ENCODE data around the gene TIAL1.
"Not testable (repeated sequence)": the region's sequence is repeated elsewhere in the genome, so short reads cannot be mapped to it uniquely, and the experiment has no call there.

TIAL1 gene

DNA sequence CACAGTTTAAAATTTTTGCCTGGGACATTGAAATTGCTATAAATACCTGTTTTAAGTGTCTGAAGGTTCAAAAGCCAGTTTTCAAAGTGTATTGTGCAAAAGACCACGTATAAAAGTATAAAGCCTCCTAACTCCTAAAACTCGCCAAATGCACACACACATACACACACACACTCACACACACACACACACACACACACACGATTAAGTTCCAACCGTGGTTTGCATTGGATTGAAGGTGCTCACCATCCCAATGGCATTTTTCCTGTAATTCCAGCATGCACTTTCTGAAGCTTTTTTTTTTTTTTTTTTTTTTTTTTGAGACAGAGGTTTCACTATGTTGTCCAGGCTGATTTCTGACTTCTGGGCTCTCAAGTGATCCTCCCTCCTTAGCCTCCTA is 51.5 kb downstream of the TIAL1 start:
- DNase-seq, result no peak

DNA sequence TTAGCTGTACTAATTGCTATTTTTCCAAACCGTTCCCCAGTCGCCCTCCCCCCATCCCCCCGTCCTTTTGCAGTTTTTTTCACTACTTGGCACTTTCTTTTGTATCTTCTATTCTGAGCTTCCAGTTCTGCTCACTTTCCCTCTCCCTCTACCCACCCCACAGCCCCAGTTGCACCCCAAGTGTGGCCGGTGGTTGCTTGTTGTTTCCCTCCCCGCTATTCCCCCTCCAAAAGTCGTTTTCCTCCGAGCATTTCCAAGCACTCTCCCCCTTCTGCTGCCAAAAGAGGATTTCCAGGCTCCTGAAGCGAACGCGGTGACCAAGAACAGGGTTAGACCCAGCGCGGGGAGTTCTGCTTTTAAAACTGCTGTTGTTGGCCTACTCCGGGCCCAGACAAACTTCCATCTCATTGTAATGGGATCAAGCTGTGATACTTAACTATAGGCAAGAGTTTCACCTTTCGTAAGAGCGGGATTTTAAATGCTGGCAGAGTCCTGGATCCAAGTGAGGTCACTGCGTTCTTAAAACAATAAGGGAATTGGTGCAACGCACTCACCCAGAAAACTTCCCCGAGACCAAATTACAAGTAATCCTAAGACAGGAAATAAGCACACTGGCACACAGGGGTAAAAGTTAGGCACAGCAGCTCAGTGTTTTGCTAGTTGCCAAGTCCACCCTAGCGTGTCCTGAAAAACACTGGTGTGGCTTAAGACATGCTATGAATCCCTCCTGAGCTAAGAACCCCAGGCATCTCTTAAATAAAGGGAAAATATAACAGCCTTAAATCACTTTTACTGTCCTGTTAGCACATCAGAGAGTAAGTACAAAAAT is 52.7 kb downstream of the TIAL1 start:
- no peak for DNase-seq

DNA sequence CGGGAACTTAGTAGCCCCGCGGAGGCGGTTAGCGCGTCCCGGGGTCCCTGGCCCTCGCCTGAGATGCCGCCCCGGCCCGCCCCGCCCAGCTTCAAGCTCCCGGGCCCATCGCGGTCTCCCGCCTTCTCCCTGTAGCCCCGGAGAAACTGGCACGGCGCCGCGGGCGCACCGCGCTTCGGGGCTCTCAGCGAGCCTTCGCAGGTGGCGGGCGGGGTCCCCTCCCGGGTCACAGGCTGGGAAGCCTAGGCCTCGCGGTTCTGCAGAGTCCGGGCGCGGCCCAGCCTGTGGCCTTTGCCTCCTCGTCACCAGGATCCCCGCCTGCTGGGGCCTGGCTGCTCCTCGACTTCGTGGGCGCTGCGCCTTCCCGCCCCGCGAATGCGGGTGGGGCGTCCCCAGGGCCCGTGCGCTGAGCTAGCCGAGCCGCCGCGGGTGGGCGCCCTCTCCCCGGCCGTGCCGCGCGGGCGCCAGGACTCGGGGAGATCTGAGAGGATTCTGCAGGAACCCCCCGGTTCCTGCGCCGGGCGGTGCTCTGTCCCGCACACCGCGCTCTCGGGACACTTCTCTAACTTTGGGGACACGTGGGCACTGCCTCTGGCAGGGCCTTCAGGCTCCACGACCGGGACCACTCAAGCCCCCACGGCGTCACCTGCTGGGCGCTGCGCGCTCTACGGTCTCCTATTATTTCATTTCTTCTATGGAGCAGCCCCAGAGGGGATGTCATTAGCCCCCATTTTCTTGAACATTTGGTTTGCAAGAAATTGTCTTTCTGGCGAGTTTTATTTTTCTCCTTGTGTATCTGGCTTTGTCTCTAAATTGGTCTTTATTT is 53.6 kb downstream of the TIAL1 start:
- DNase-seq, result peak; percentile 61

DNA sequence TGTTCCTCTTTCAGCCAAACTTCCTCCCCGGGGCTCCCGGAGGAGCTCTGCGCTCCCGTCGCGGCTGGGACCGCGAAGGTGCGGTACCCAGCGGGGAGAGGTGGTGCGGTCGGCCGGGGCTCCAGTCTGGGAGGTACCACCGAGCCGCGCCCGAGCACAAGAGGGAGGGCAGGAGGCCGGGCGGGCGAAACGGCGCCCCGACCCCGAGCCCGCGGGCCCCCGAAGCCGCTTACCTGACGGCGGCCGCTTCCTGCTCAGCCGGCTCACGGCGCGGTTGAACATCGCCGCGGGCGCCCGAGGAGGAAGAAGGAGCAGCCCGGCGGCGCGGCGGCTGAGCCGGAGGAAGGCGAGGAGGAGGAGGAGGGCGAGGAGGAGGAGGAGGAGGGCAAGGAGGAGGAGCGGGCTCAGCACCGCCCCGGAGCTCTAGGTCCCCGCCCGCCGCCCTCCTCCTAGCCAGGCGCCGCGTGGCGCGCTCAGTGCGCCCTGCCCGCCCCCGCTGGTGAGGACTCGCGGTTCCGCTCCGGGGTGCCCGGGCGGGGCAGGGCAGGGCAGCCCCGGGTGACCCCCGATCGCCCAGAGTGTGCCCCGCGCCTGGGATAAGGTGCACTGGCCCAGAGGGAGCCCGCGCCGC is 54.3 kb downstream of the TIAL1 start, which contains the start of gene RGS10:
Gene RGS10, minus strand, starts transcription at position 363 of the 631 bp plus-strand sequence. Its CDS starts 81 bp downstream, at position 282.
- peak; percentile 66 for DNase-seq

DNA sequence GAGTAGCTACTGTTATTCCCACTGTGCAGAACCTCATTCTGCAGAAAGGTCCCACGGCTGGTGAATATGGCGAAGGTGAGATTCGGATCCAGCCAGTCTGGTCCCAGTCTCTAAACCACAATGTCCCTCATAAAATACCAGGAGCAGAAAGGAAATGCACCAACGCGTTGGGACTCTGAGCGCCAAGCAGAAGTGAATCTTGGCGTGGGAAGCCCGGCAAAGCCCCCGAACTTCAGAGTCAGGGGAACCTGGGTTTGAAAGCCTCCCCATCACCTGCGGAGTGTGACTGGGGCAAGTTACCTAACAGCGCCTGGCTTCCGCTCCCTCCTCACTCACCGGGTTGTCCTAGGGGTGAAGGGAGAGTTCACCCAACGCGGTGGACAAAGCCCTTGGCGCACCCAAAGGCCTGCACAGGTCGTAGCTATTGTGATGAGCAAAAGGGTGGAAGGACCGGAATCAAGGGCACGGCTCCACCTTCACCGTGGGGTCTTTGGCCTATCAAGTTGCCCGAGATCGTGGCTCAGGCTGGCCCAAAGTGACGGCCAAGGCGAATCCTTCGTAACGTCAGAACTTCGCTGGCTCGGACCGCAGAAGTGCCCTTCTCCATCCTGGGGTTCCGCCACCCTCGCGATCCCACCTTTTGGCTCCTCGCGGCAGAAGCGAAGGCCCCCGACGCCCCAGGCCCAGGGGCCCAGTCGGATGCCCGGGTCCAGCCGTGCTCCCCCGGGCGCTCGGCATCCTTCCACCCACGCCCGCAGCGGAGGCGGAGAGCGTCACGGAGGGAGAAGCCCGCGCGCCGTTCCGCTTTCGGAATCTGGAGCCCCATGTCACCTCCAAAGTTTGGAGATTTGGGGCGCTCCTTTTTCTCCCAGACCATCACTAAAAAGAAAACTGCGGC is 55.1 kb downstream of the TIAL1 start:
- no peak for DNase-seq

DNA sequence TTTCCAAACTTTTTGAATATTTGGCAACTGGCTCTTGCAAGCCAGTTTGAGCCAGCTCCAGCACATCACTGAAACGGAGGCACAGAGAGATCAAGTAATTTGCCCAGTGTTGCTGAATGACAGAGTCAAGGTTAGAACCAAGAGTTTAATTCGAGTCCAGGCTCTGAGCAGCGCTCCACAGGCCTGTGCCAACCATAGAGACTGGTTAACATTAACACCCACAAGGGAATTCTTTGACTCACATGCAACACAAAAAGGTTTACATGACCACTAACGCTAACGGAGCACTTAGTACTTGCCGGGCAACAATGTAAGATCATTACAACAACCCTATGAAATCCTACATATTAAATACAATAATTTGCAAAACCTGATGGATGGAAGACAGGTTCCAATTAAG is 55.7 kb downstream of the TIAL1 start:
- no peak for DNase-seq

DNA sequence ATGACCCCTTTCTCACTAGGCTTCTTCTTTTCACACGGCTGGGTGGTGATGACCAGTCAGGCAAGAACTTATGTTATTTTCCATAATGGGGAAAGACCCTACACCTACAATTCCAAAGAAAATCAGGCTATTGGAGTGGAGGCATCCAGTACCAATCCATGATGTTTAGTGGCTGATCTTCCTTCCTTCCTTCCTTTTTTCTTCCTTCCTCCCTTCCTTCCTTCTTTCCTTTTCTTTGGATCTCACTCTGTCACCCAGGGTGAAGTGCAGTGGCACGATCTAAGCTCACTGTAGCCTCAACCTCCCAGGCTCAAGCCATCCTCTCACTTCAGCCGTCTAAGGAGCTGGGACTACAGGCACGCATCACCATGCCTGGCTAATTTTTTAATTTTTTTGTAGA is 56.7 kb downstream of the TIAL1 start:
- no peak for DNase-seq

DNA sequence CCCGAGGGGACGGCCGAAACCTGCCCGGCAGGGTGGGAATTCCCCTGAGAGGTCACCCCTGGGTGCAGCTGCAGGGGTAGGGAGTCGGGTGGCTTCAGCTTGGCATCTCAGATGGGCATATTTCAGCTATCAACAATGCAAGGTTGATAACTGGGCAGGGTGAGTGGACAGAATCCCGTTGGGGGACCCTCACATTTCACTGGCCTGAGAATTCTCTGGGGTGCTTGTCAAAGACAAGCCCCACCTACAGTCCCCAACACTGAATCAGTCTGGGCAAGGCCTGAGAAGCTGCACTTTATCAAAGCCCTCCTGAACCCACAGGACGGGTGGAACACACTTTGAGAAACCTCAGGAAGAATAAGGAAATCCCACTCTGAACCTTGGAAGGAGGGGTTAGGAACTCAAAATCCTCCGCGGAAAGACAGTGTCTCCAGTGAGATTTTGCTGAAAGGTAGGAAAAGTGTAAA is 57.4 kb downstream of the TIAL1 start:
- DNase-seq, result no peak

DNA sequence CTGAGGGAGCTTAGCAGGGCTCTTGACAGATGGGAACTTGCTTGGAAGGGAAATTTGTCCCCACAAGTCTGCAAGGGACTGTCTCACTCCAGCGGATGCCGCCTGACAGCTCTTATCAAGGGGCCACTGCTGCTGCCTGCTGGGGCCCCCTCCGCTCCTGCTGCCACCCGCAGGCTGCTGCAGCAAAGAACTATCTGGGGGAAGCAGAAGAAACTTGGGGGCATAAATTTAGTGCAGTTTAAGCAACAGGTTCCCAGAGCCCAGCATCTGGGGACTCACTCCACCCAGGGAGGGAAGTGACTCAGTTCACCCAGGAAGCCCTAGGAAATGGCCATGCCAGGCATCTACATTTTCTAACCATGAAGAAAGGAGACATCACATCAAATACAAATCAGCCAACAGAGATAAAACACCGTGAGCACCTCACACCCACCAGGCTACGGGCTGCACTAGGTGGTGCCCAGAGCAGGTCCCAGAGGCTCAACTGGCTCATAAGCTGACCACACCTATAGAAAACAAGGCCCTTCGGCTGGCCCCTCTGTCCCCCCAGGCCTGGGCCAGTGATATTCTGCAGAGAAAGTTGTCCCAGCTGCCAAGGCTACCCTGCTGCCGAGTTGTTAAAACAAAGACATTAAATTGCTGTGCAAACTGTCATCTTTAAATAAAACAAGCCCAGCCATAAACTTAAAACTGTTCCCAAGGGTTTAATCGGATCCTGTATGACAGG is 58.0 kb downstream of the TIAL1 start:
- no peak for DNase-seq

DNA sequence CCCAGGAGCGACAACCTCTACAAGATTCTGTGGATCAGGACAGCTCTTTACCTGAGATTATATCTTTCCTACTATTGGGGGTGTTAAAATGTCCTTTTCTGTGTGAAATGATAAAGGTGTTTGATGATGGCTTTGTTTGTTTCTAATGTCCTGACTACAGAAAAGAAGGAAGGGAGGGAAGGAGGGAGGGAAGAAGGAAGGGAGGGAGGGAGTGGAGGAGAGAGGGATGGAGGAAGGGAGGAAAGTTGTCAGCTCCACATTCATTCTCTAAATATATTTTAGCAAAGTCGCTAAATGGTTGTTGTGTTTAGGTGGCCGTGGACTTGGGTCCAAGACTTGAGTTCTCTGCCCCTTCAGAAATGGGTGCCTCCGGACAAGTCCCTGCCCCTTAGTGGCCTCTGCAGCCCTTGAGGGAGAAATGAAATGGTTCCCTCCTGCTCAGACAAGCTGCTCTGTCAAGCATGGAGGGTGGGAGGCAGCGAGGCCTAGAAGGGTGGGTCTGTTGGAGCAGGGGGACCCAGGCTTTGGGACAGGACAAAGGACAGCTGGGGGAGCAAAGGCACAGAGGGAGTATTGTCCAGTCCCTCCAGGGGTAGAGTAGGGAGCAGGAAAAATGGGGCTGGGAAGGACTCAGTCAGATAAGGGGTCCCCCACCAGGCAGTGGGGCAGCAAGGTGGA is 58.7 kb downstream of the TIAL1 start:
- DNase-seq, result no peak

DNA sequence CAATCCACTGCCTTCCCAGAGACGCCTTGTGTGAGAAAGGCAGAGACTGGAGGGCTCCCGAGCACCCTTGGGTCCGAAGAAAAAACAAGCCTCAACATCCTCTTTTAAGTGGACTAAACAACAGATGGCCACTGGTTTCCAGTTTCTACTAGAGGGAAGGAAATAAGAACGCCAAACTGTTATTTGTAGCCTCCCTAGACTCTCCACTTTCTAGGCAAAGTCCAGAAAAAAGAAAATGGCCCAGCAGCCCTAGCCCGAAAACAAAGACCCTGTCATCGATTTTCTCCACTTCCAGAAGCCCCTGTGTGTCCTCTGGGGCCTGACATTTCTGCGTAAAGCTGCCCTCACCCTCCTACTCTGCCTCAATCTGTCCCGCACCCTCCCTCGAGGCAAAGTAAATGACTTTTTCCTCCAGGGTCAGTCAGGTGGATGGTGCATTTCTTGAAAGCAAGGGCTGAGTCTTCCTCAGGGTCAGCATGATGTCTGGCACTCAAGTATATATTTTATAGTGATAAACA is 60.2 kb downstream of the TIAL1 start:
- no peak for DNase-seq

DNA sequence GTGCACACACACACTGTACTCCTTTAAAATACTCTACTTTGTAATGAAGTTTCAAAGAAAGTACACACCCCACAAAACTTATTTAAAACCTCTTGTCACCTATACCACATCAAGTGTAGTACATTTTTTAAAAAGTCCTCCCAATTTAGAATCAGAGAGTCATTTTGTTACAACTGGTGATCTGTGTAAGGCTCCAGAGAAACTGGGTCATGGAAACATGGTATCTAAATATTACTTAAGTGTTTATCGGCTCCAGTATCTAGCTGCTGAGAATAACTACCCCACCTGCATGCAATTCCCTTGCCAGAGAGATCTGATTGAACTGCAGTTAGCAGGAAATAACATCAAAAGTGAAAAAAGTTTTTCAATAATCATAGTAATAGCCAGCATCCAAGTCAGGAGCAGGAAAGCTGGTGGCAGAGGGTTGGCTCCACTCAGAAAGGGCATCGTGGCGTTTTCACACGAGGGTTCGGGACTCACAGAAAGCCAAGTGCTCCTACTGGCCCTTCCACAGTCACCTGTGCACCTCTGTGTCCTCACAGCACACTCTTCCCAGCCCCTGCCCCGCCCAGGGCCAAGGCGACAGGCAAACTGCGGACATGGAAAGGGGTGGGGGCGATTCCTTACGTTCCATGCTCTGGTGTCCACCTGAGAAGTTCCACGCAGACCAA is 60.8 kb downstream of the TIAL1 start:
- no peak for DNase-seq

DNA sequence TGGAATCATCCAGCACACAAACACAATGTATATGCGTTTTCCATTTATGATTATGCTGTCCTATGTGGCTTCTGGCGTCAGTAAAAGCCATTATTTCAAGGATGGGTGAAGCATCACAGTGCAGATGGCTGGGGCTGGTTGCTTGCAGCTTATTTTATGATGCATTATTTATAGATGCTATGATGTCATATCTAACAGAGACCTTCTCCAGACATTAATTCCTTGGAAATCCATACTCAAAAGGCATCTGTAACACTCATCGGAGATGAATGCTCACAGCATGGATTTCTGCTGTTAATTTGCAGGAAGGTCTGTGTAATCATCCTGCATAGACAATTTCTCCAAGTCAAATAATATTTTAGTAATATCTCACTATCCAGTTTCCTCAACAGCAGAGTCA is 61.5 kb downstream of the TIAL1 start:
- no peak for DNase-seq

DNA sequence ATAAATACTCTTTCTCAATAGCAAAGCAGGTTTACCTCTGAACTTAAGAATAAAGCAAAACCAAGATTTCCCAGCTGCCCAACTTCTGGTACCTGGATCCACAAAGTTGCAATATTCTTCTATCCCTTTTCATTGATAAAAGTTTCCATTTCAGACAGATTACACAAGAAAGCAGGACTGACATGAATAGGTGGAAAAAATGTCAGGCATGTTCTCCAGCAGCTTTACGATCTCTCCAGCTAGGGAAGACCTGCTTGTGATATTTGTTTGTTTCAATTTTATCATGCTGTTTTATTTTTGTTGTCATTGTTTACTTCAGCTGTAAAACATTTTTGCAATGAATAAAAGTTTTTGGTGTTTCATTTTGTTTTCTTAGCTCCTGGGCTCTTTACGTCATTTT is 63.3 kb downstream of the TIAL1 start:
- DNase-seq, result no peak

DNA sequence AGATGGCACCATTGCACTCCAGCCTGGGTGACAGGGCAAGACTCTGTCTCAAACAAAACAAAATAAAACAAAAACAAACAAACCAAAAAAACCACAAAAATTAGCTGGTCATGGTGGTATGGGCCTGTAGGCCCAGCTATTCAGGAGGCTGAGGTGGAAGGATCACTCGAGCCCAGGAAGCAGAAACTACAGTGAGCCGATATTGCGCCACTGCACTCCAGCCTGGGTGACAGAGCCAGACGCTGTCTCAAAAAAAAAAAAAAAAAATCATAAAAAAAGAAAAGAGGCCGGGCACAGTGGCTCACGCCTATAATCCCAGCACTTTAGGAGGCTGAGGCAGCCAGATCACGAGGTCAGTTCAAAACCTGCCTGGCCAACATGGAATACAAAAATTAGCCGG is 64.0 kb downstream of the TIAL1 start:
- not testable (repeated sequence) for DNase-seq

DNA sequence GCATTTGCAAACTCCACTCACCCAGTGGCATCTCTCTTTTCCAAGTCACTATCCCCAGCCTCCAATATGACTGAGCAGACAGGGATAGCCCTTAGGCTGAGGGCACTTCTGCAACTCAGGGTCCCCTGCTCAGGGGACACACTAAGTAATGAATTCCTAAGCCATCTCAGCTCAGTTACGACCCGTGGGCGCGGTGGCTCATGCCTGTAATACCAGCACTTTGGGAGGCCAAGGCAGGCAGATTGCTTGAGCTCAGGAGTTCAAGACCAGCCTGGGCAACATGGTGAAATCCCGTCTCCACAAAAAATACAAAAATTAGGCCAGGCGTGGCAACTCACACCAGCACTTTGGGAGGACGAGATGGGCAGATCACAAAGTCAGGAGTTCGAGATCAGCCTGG is 64.5 kb downstream of the TIAL1 start:
- not testable (repeated sequence) for DNase-seq

DNA sequence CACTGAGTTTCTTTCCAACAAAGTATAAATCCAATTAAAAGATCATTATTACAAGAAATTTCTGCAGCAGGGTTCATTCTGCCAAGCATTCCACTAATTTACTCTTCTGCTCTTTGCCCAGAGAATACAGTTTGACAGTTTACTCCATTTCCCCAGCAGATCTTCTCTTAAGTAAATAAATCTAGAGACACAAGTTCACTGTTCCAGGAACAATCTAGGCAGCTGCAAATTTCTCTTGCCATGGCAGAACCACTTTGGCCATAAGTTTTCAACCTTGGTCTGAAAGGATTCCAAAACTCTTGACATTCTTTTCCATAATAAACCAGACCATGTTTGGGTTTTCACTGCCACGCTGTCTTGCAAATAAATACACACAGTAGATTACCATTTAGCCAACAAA is 65.7 kb downstream of the TIAL1 start:
- no peak for DNase-seq

DNA sequence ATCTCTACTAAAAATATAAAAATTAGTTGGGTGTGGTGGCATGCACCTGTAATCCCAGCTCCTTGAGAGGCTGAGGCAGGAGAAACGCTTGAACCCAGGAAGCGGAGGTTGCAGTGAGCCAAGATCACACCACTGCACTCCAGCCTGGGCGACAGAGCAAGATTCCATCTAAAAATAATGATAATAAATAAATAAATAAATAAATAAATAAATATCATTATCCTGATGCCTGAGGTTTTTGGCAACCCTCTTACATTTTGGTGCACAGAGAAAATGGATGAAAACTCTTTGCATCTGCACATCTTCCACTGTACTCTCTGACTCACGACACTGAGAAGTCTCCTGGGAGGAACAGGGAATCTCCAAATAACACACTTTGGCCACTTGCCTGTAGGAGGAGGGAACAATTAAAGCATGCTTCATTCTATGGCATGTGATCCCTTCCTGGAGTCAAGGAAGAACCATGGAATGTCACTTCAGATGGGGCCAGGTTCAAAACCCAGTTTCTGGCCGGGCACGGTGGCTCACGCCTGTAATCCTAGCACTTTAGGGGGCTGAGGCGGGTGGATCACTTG is 68.0 kb downstream of the TIAL1 start:
- DNase-seq, result not testable (repeated sequence)

DNA sequence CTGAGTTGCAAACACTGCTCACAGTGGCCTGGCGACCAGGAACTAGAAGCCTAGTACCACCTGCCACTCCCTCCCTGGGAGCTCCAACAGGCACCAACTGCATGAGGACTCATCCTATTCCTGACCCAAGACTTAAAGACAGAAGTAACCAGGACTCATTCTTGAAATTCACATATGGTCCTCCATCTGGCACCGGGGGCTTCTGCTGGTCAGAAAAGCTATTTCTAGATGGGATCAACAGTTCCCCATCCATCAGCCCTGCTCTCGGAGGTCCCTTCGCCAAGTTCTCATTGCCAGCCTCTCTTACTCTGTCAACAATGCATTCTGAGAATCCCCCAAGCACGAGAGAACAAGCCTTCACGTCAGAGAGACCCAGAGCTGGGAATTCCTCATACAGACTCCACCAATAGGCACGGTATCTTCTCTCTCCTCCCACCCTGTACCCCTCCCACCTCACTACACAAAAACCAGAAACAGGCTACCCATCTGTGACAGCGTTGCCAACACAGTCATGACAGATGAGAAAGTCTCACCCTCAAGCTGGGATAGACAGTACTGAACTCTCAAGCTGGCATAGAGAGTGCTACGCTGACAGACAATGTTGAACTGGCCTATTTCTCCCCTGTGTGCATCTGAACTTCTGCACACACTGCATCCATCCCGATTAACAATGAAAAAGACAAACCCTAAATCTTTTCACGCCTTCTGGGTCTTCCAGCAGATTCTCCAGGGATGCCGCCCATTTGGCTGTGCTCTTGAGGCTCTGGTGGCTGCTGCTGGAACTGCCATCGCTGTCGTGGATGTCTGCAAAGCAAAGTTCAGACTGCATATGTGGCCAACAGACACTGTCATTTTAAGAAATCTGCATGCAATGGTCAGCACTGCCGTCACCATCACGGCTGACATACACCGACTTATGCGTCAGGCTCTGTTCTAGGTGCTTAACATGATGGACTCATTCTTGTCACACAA is 69.9 kb downstream of the TIAL1 start:
- no peak for DNase-seq

All from NCI-H510A treated with DMSO at 0.1 percent for 48 hours (cell line).